HEK293T (cell line): Measurements from ENCODE around the gene MN1.

ENCODE experiments used
- CTCF ChIA-PET: fragments of 350-600 bp; formaldehyde crosslinking; extraction: SDS; loops from one replicate; lab custom pipeline; 2021; ENCODE audit warnings: antibody characterized with exemption, inconsistent platforms; lab: Yijun Ruan, JAX
- POLR2A ChIA-PET: fragments of 350-600 bp; formaldehyde crosslinking; extraction: SDS; loops from one replicate; lab custom pipeline; 2020; ENCODE audit warnings: antibody characterized with exemption, inconsistent platforms; lab: Yijun Ruan, JAX
- DNase-seq: peaks from one replicate; pipeline ENCODE4 v3.0.0; 2012; ENCODE audit warnings: mixed read lengths; ENCODE audit errors: extremely low spot score
- ARNT ChIP-seq: fragments of 450-650 bp; IDR thresholded peaks from 2 replicates; pipeline ENCODE4 v1.6.1; 2017; ENCODE audit warnings: mild to moderate bottlenecking
- BHLHE40 ChIP-seq: fragments of 450-650 bp; IDR thresholded peaks from 2 replicates; pipeline ENCODE4 v1.6.1; 2016; ENCODE audit warnings: mild to moderate bottlenecking, moderate library complexity, borderline replicate concordance
- CTBP1 ChIP-seq: fragments of 450-650 bp; IDR thresholded peaks from 2 replicates; pipeline ENCODE4 v1.6.1; 2016; ENCODE audit warnings: borderline replicate concordance
- ELF4 ChIP-seq: fragments of 450-650 bp; IDR thresholded peaks from 2 replicates; pipeline ENCODE4 v1.6.1; 2017; ENCODE audit warnings: antibody characterized with exemption
- FOXA1 ChIP-seq: fragments of 450-650 bp; IDR thresholded peaks from 2 replicates; pipeline ENCODE4 v1.6.1; 2016; ENCODE audit warnings: mild to moderate bottlenecking
- FOXK2 ChIP-seq: fragments of 450-650 bp; IDR thresholded peaks from 2 replicates; pipeline ENCODE4 v1.6.1; 2016; ENCODE audit warnings: mild to moderate bottlenecking
- FOXM1 ChIP-seq: fragments of 450-650 bp; IDR thresholded peaks from 2 replicates; pipeline ENCODE4 v1.6.1; 2017; ENCODE audit warnings: mild to moderate bottlenecking, borderline replicate concordance
- HDGF ChIP-seq: fragments of 450-650 bp; IDR thresholded peaks from 2 replicates; pipeline ENCODE4 v1.6.1; 2017; ENCODE audit warnings: antibody characterized with exemption, borderline replicate concordance
- L3MBTL2 ChIP-seq: fragments of 450-650 bp; conservative IDR thresholded peaks from 2 replicates; pipeline ENCODE4 v1.6.1; 2016; ENCODE audit warnings: mild to moderate bottlenecking
- LEF1 ChIP-seq: fragments of 450-650 bp; IDR thresholded peaks from 2 replicates; pipeline ENCODE4 v1.6.1; 2017; ENCODE audit warnings: mild to moderate bottlenecking, borderline replicate concordance
- NFRKB ChIP-seq: fragments of 450-650 bp; IDR thresholded peaks from 2 replicates; pipeline ENCODE4 v1.6.1; 2016; ENCODE audit warnings: mild to moderate bottlenecking, moderate library complexity
- PKNOX1 ChIP-seq: fragments of 450-650 bp; IDR thresholded peaks from 2 replicates; pipeline ENCODE4 v1.6.1; 2016
- SP1 ChIP-seq: fragments of 450-650 bp; IDR thresholded peaks from 2 replicates; pipeline ENCODE4 v1.6.1; 2017
- SUZ12 ChIP-seq: fragments of 450-650 bp; IDR thresholded peaks from 2 replicates; pipeline ENCODE4 v1.6.1; 2016; ENCODE audit warnings: mild to moderate bottlenecking
- TARDBP ChIP-seq: fragments of 450-650 bp; IDR thresholded peaks from 2 replicates; pipeline ENCODE4 v1.6.1; 2016
- ZNF384 ChIP-seq: fragments of 450-650 bp; IDR thresholded peaks from 2 replicates; pipeline ENCODE4 v1.6.1; 2016

The MN1 gene

GRCh38 chr22:27788500-27789288, 12.9 kb downstream of the MN1 start:
- no peak for DNase-seq
- ChIA-PET CTCF (no interaction called here), POLR2A (interaction anchor here (0.5 to 1.1 kb wide), 2 partner anchors 19 to 31 kb away, joined by 3 read pairs; no protein-coding TSS in a partner anchor)
- TF ChIP-seq TARDBP (no peak), ZNF384 (no peak), FOXM1 (no peak), ARNT (no peak), PKNOX1 (no peak), L3MBTL2 (no peak), FOXK2 (no peak), ELF4 (no peak), SP1 (no peak), HDGF (no peak), BHLHE40 (no peak)

GRCh38 chr22:27786965-27787364, 14.6 kb downstream of the MN1 start:
- CTCF ChIA-PET, result no interaction called here
- POLR2A ChIA-PET, result no interaction called here
- DNase-seq, result no peak
- no peak for TF ChIP-seq ZNF384
- no peak for TF ChIP-seq BHLHE40
- TF ChIP-seq FOXK2, result no peak
- TF ChIP-seq LEF1, result no peak
- TF ChIP-seq TARDBP, result no peak
- TF ChIP-seq HDGF, result no peak
- TF ChIP-seq SP1, result no peak
- TF ChIP-seq PKNOX1, result no peak
- no peak for TF ChIP-seq ARNT
- no peak for TF ChIP-seq L3MBTL2
- TF ChIP-seq ELF4, result no peak
- TF ChIP-seq SUZ12, result no peak
- TF ChIP-seq CTBP1, result no peak
- TF ChIP-seq NFRKB, result no peak
- TF ChIP-seq FOXA1, result no peak
- TF ChIP-seq FOXM1, result no peak

- CTCF ChIA-PET, result no interaction called here
- POLR2A ChIA-PET, result no interaction called here
- no peak for TF ChIP-seq FOXK2
- TF ChIP-seq ZNF384, result no peak
- no peak for TF ChIP-seq LEF1
- TF ChIP-seq PKNOX1, result no peak
- no peak for TF ChIP-seq NFRKB
- no peak for TF ChIP-seq FOXM1
- no peak for TF ChIP-seq FOXA1
- TF ChIP-seq SUZ12, result no peak
- TF ChIP-seq SP1, result no peak
- no peak for TF ChIP-seq CTBP1
- TF ChIP-seq HDGF, result no peak
- TF ChIP-seq BHLHE40, result no peak
- TF ChIP-seq L3MBTL2, result no peak
- no peak for TF ChIP-seq TARDBP
- no peak for TF ChIP-seq ARNT
- TF ChIP-seq ELF4, result no peak
- DNase-seq, result no peak
These were observed 15.1 kb downstream of the MN1 start for GRCh38 chr22:27786291-27786932.

- TF ChIP-seq HDGF (no peak), SUZ12 (no peak), TARDBP (no peak)
- ChIA-PET CTCF (no interaction called here), POLR2A (no interaction called here)
- no peak for DNase-seq
These were observed 15.7 kb downstream of the MN1 start for GRCh38 chr22:27785831-27786230.

GRCh38 chr22:27784120-27784475, 17.5 kb downstream of the MN1 start:
- CTCF ChIA-PET, result no interaction called here
- no peak for TF ChIP-seq PKNOX1
- no peak for TF ChIP-seq HDGF
- no peak for TF ChIP-seq FOXA1
- no peak for TF ChIP-seq FOXK2
- no peak for TF ChIP-seq NFRKB
- TF ChIP-seq CTBP1, result no peak
- no peak for TF ChIP-seq TARDBP
- TF ChIP-seq ELF4, result no peak
- TF ChIP-seq ARNT, result no peak
- TF ChIP-seq LEF1, result no peak
- TF ChIP-seq SUZ12, result no peak
- TF ChIP-seq L3MBTL2, result no peak
- TF ChIP-seq SP1, result no peak
- TF ChIP-seq BHLHE40, result no peak
- TF ChIP-seq FOXM1, result no peak
- no peak for TF ChIP-seq ZNF384
- POLR2A ChIA-PET, result no interaction called here
- no peak for DNase-seq
